ENCODE data around the gene PRAME.

GRCh38 chr22:22513619-22514018, 45.4 kb downstream of the PRAME start:
- TF ChIP-seq GATA2 (IDR thresholded peaks at IDR 0.05; ENCODE audit: low read depth, low read length) (no peak), GATA3 (IDR thresholded peaks at IDR 0.05; ENCODE audit: low read depth, low read length) (no peak)
